Esophagus squamous epithelium (tissue), 5 donors: Measurements from ENCODE around the gene TRPM1. TPM values are rescaled to one million over a fixed set of nuclear protein-coding genes. Genes with fewer than 3 reads are reported as not detected.

Source experiments
- DNase-seq: peaks from one replicate; lab custom pipeline; 2025; lab: John Stamatoyannopoulos, UW
- H3K27ac ChIP-seq, 4 donors: fragments of 200-600 bp; sonication (generic); one replicate each; pipeline ENCODE4 v1.5.1; 2016 to 2019; ENCODE audit warnings: mild to moderate bottlenecking in 1 of 4
- H3K27me3 ChIP-seq, 4 donors: fragments of 200-600 bp; sonication (generic); 1 replicate in 3 of 4; 2 replicates in 1 of 4; pipeline versions ENCODE4 v1.5.1 to v1.6.0; 2017 to 2021; ENCODE audit warnings: antibody characterized with exemption in 1 of 4
- H3K36me3 ChIP-seq, 3 donors: fragments of 200-600 bp; sonication (generic); one replicate each; pipeline ENCODE4 v1.5.1; 2016 to 2019
- H3K4me1 ChIP-seq, 3 donors: fragments of 200-600 bp; sonication (generic); one replicate each; pipeline ENCODE4 v1.5.1; 2017 to 2019
- H3K4me3 ChIP-seq, 4 donors: fragments of 200-600 bp; sonication (generic); 1 replicate in 3 of 4; 2 replicates in 1 of 4; pipeline ENCODE4 v1.5.1; 2016 to 2019; ENCODE audit warnings: mild to moderate bottlenecking in 2 of 4, moderate library complexity in 1 of 4
- H3K9me3 ChIP-seq, 3 donors: fragments of 200-600 bp; sonication (generic); one replicate each; pipeline ENCODE4 v1.5.1; 2016 to 2019
- POLR2A ChIP-seq, 4 donors: fragments of 450-650 bp; IDR thresholded peaks; one replicate each; pipeline ENCODE4 v1.6.1; 2017; ENCODE audit warnings: antibody characterized with exemption in 4 of 4, mild to moderate bottlenecking in 4 of 4, moderate library complexity in 3 of 4
- WGBS, 2 donors: methylation state at CpG; one replicate each; pipeline ENCODE4 v1.1.5; 2018; 5-methylcytosine and 5-hydroxymethylcytosine counted together
- intact Hi-C: fragments of 100-400 bp; cut with DNase I; formaldehyde crosslinking; loops from one replicate; pipeline ENCODE4 v1.15.0; 2022
- total RNA-seq, 4 donors: library from RNA; depleted of rRNA; stranded (reverse); fragments of >200 nt; gene quantifications; one replicate each; pipeline ENCODE4 v1.1.0, GENCODE V29; 2016
- TF ChIP-seq, protein P1 (sequence below), 6 experiments: fragments of 450-650 bp in 4 of 6; fragments of 200-600 bp in 2 of 6; sonication (generic) in 2 of 6; IDR thresholded peaks; one replicate each; pipeline ENCODE4 v1.5.1; 2016 to 2019; ENCODE audit warnings: antibody characterized with exemption in 6 of 6, mild to moderate bottlenecking in 4 of 6, moderate library complexity in 4 of 6
- donor health status: DM: yes; HTN: yes; CAD: no.

Gene TRPM1
- total RNA-seq, 4 donors from 2014 or later = not detected

DNA sequence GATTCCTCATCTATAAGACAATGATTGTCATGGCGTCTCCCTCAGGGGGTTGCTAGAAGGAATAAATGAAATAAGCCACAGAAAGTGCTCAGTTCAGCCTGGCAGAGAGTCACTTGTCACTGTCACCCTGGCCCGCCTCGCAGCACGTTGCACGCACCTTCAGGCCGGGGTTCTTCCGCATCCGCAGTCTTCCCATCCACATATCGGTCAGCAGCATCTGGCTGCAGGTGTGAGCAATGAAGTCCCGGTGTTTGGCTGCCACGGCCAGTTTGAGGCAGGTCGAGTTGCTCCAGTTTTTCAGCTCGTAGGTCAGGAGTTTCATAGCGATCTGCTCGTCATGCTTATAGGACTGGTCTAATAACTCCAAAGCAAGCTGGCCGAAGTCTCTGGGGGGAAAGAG, 61.6 kb downstream of the TRPM1 start:
- no peak for DNase-seq

GRCh38 chr15:31037731-31038477, 63.6 kb downstream of the TRPM1 start:
- 91 to 94% methylated on average over 10 of the region's 10 CpGs for WGBS, 2 donors
- intact Hi-C loops = no loop called here
- no peak for DNase-seq
- Histone ChIP-seq H3K4me1 (peaks cover 0 to 14% (median 8%) of the 10 kb centered on the region in 3 donors), H3K4me3 (no peak overlapping the region), H3K27me3 (no peaks in the 10 kb centered on the region), H3K36me3 (no peaks in the 10 kb centered on the region), H3K27ac (no peak overlapping the region), H3K9me3 (no peaks in the 10 kb centered on the region)
- no peak for TF ChIP-seq POLR2A (IDR thresholded peaks at IDR 0.05)
- TF ChIP-seq, protein P1, sequence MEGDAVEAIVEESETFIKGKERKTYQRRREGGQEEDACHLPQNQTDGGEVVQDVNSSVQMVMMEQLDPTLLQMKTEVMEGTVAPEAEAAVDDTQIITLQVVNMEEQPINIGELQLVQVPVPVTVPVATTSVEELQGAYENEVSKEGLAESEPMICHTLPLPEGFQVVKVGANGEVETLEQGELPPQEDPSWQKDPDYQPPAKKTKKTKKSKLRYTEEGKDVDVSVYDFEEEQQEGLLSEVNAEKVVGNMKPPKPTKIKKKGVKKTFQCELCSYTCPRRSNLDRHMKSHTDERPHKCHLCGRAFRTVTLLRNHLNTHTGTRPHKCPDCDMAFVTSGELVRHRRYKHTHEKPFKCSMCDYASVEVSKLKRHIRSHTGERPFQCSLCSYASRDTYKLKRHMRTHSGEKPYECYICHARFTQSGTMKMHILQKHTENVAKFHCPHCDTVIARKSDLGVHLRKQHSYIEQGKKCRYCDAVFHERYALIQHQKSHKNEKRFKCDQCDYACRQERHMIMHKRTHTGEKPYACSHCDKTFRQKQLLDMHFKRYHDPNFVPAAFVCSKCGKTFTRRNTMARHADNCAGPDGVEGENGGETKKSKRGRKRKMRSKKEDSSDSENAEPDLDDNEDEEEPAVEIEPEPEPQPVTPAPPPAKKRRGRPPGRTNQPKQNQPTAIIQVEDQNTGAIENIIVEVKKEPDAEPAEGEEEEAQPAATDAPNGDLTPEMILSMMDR (IDR thresholded peaks at IDR 0.05) = no peak

More for the DNA sequence above, 61.6 kb downstream of the TRPM1 start:
- intact Hi-C loops = no loop called here
- Histone ChIP-seq H3K36me3 (no peaks in the 10 kb centered on the region), H3K4me3 (no peak overlapping the region), H3K4me1 (no peaks in the 10 kb centered on the region), H3K27me3 (no peaks in the 10 kb centered on the region), H3K27ac (no peak overlapping the region), H3K9me3 (no peaks in the 10 kb centered on the region)
- no peak for TF ChIP-seq POLR2A (IDR thresholded peaks at IDR 0.05)
- TF ChIP-seq, protein P1 (IDR thresholded peaks at IDR 0.05) = no peak
- WGBS, 2 donors = 85 to 95% methylated on average over 11 to 12 of the region's 16 CpGs

DNA sequence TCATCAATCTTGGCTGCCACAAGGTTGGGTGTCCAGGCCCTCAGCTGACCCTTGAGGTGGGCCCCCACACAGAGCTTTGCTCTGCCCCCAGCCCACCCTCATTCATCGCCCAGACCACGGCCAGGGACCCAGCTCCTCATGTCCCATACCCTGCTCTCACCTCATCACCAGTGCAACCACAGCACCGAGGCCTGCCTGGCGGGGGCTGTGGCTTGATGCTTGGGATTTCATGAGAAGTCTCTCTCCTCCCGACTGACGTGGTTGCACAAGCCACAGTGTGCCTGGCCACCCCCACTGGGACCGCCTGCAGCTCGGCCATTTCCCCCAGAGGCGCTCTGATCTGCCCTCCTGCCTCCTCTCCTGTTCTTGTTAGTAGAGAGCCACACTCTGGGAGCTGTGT, 64.7 kb downstream of the TRPM1 start:
- Histone ChIP-seq H3K27me3 (no peaks in the 10 kb centered on the region), H3K27ac (no peak overlapping the region), H3K4me3 (no peak overlapping the region), H3K9me3 (no peaks in the 10 kb centered on the region), H3K36me3 (no peaks in the 10 kb centered on the region), H3K4me1 (peaks cover 0 to 18% (median 8%) of the 10 kb centered on the region in 3 donors)
- TF ChIP-seq, protein P1 (IDR thresholded peaks at IDR 0.05) = no peak
- no peak for TF ChIP-seq POLR2A (IDR thresholded peaks at IDR 0.05)
- intact Hi-C loops = no loop called here
- DNase-seq = no peak
- 78 to 94% methylated on average over 5 to 7 of the region's 9 CpGs for WGBS, 2 donors

DNA sequence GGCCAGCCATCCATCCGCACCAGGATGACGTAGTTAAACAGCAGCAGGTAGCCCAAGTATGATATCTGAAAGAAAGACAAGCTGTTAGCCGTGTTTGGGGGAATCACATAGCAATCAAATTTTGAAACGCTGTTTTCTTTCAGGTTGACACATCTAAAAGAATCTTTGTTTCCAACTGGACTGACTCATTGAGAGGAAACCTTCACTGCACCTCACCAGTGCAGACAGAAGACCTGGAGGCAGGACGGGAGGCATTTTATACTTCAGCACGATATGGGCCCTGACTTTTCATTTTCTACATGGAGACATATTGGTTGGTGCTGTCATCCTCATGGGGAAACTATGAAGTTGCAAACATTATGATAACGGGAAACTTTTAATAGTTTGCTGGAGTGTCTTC, 65.9 kb downstream of the TRPM1 start:
- 80 to 86% methylated on average over 7 of the region's 7 CpGs for WGBS, 2 donors
- intact Hi-C loops = no loop called here
- H3K27me3 ChIP-seq = no peaks in the 10 kb centered on the region
- no peaks in the 10 kb centered on the region for H3K36me3 ChIP-seq
- TF ChIP-seq, protein P1 (IDR thresholded peaks at IDR 0.05) = no peak
- no peak for TF ChIP-seq POLR2A (IDR thresholded peaks at IDR 0.05)
- no peak overlapping the region for H3K4me3 ChIP-seq
- no peaks in the 10 kb centered on the region for H3K9me3 ChIP-seq
- no peak overlapping the region for H3K27ac ChIP-seq
- DNase-seq = no peak
- H3K4me1 ChIP-seq = peaks cover 0 to 18% (median 8%) of the 10 kb centered on the region in 3 donors

GRCh38 chr15:31034152-31034551, 67.4 kb downstream of the TRPM1 start:
- intact Hi-C loops = no loop called here
- no peak for DNase-seq
- H3K36me3 ChIP-seq = no peaks in the 10 kb centered on the region
- TF ChIP-seq, protein P1 (IDR thresholded peaks at IDR 0.05) = no peak
- TF ChIP-seq POLR2A (IDR thresholded peaks at IDR 0.05) = no peak
- no peaks in the 10 kb centered on the region for H3K27me3 ChIP-seq
- H3K27ac ChIP-seq = no peak overlapping the region
- peaks cover 0 to 18% (median 8%) of the 10 kb centered on the region in 3 donors for H3K4me1 ChIP-seq
- H3K9me3 ChIP-seq = no peaks in the 10 kb centered on the region
- 45 to 54% methylated on average over 4 of the region's 4 CpGs for WGBS, 2 donors
- no peak overlapping the region for H3K4me3 ChIP-seq
